ENCODE results near the gene LGI4. TPM values are rescaled to one million over a fixed set of nuclear protein-coding genes. Genes with fewer than 3 reads are reported as not detected.

Gene LGI4
- total and polyA plus RNA-seq, 4 donors = 0.18 to 1.5 (median 1.1) TPM

- H3K27ac ChIP-seq (ENCODE audit: low read depth in 1 of 2, low read length in 2 of 2) = no peak overlapping the region
- H3K9ac ChIP-seq (ENCODE audit: low read depth in 1 of 2, low read length in 2 of 2) = no peak overlapping the region
These were observed 14.4 kb downstream of the LGI4 start for GRCh38 chr19:35120492-35120891.

More at GRCh38 chr19:35120492-35120891, 14.4 kb downstream of the LGI4 start:
- peaks cover 4 to 19% (median 15%) of the 10 kb centered on the region in 4 donors for H3K4me1 ChIP-seq (ENCODE audit: control insufficient read depth in 4 of 4, insufficient read depth in 4 of 4, low read length in 3 of 4)
- no peak for DNase-seq (ENCODE audit: low spot score)
- no peak for TF ChIP-seq NR2F2 (IDR thresholded peaks at IDR 0.05)
- TF ChIP-seq CTCF (IDR thresholded peaks at IDR 0.05; ENCODE audit: low read depth, low read length, missing input control) = no peak
- no peak for TF ChIP-seq TAF1 (conservative IDR thresholded peaks at IDR 0.05)
- TF ChIP-seq EGR1 (IDR thresholded peaks at IDR 0.05; ENCODE audit: low read depth in 2 of 2) = no peak
- TF ChIP-seq JUND (IDR thresholded peaks at IDR 0.05) = no peak
- TF ChIP-seq HNF4G (IDR thresholded peaks at IDR 0.05) = no peak
- no peak for TF ChIP-seq RAD21 (IDR thresholded peaks at IDR 0.05)
- TF ChIP-seq SP1 (IDR thresholded peaks at IDR 0.05) = no peak
- TF ChIP-seq YY1 (IDR thresholded peaks at IDR 0.05) = no peak
- TF ChIP-seq FOXA1 (IDR thresholded peaks at IDR 0.05) = no peak
- no peak for TF ChIP-seq HNF4A (conservative IDR thresholded peaks at IDR 0.05)
- no peak for TF ChIP-seq ATF3 (IDR thresholded peaks at IDR 0.05)
- TF ChIP-seq RXRA (IDR thresholded peaks at IDR 0.05) = no peak
- TF ChIP-seq FOXA2 (IDR thresholded peaks at IDR 0.05) = no peak
- no peak for TF ChIP-seq ZBTB33 (IDR thresholded peaks at IDR 0.05)
- no peak for TF ChIP-seq REST (IDR thresholded peaks at IDR 0.05)
- no peak for TF ChIP-seq GABPA (IDR thresholded peaks at IDR 0.05 in 1 of 2, conservative IDR thresholded peaks at IDR 0.05 in 1 of 2)
- TF ChIP-seq MAX (IDR thresholded peaks at IDR 0.05) = no peak
- H3K27me3 ChIP-seq (ENCODE audit: control insufficient read depth in 4 of 4, insufficient read depth in 4 of 4, low read length in 3 of 4) = no peaks in the 10 kb centered on the region
- WGBS = 78% methylated on average over 7 of the region's 7 CpGs
- no peaks in the 10 kb centered on the region for H3K36me3 ChIP-seq (ENCODE audit: control insufficient read depth in 4 of 4, insufficient read depth in 3 of 4, low read depth in 1 of 4, low read length in 3 of 4)
- no peaks in the 10 kb centered on the region for H3K9me3 ChIP-seq (ENCODE audit: control insufficient read depth in 4 of 4, low read length in 3 of 4)
- no peak overlapping the region for H3K4me3 ChIP-seq (ENCODE audit: low read depth in 1 of 3, low read length in 3 of 3)
